SK-N-SH (cell line): ENCODE data around the gene UBE3D.

Experiments used
- CTCF ChIP-seq: fragments of 200-600 bp; sonication (generic); IDR thresholded peaks from 2 replicates; pipeline ENCODE4 v1.6.1; 2017; ENCODE audit warnings: antibody characterized with exemption, mild to moderate bottlenecking, moderate library complexity
- ELF1 ChIP-seq: IDR thresholded peaks from 2 replicates; pipeline ENCODE4 v1.4.0; 2012
- EZH2phosphoT487 ChIP-seq: fragments of 200-600 bp; sonication (generic); IDR thresholded peaks from 2 replicates; pipeline ENCODE4 v1.6.1; 2017; ENCODE audit warnings: low read depth, mixed run types, mild to moderate bottlenecking, antibody characterized with exemption, moderate library complexity, borderline replicate concordance
- FOSL2 ChIP-seq: IDR thresholded peaks from 2 replicates; pipeline ENCODE4 v1.4.0; 2012; ENCODE audit warnings: low read depth, mild to moderate bottlenecking, moderate library complexity, borderline replicate concordance
- GABPA ChIP-seq: IDR thresholded peaks from 2 replicates; pipeline ENCODE4 v1.4.0; 2012; ENCODE audit warnings: low read depth, mild to moderate bottlenecking
- MAX ChIP-seq: IDR thresholded peaks from 2 replicates; pipeline ENCODE4 v1.4.0; 2012; ENCODE audit warnings: low read depth
- PBX3 ChIP-seq: IDR thresholded peaks from 2 replicates; pipeline ENCODE4; 2012
- POLR2AphosphoS5 ChIP-seq: IDR thresholded peaks from 2 replicates; pipeline ENCODE4 v1.6.1; 2012; ENCODE audit warnings: low read depth, low read length
- RAD21 ChIP-seq: IDR thresholded peaks from 2 replicates; pipeline ENCODE4 v1.6.1; 2012; ENCODE audit warnings: mild to moderate bottlenecking, low read length
- TF ChIP-seq, protein P1 (sequence below): fragments of 150-350 bp; IDR thresholded peaks from 2 replicates; pipeline ENCODE4 v1.6.1; 2017; ENCODE audit warnings: antibody characterized with exemption, low read length, low read depth, borderline replicate concordance

GRCh38 chr6:82862543-82862942, 203.1 kb downstream of the UBE3D start:
- TF ChIP-seq, protein P1, sequence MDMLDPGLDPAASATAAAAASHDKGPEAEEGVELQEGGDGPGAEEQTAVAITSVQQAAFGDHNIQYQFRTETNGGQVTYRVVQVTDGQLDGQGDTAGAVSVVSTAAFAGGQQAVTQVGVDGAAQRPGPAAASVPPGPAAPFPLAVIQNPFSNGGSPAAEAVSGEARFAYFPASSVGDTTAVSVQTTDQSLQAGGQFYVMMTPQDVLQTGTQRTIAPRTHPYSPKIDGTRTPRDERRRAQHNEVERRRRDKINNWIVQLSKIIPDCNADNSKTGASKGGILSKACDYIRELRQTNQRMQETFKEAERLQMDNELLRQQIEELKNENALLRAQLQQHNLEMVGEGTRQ: no peak
- TF ChIP-seq MAX: no peak
- TF ChIP-seq FOSL2: peak; percentile 48; the same call in 1 of the 2 replicates
- no peak for TF ChIP-seq CTCF
- no peak for TF ChIP-seq EZH2phosphoT487
- TF ChIP-seq ELF1: no peak
- no peak for TF ChIP-seq RAD21
- no peak for TF ChIP-seq POLR2AphosphoS5
- TF ChIP-seq PBX3: no peak
- no peak for TF ChIP-seq GABPA
